CD4-positive, alpha-beta T cell treated with Interleukin-4 for 4 hours (primary cell): Measurements from ENCODE around the gene ARHGEF11.

Experiments
- DNase-seq: peaks from one replicate; pipeline ENCODE4 v3.0.0-alpha.2; 2020

The ARHGEF11 gene

DNA sequence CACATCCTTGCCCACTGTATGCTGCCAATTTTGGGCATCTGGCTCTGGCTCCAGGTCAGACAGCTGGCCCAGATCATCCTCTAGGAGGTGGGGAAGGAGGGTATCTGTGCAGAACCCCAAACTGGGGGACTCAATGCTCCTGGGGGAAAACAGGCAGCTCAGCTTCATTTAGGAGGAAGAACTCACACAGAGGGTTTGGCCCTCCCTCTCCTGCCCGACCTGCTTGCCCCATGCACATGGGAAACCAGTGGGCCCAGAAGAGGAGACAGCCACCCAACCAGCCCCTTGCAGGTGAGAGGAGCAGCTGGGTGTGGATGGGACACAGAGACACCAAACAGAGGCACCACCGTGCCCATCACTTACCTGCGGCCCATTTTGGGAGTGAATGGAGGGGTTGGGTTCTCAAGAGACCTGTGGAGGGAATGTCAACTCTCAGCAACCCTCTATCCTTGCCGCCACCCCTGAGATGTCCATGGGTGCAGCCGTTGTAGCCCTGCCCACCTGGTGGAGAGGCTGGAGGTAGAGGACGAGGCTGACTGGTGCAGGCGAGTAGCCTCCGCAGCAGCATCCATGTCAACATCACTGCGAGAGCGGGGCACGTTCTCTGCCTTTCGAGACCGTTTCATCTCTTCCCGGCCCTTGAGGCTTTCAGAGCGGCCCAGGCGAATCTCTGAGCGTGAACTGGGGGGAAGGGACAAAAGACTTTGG, 97.6 kb downstream of the ARHGEF11 start:
- DNase-seq, result no peak

DNA sequence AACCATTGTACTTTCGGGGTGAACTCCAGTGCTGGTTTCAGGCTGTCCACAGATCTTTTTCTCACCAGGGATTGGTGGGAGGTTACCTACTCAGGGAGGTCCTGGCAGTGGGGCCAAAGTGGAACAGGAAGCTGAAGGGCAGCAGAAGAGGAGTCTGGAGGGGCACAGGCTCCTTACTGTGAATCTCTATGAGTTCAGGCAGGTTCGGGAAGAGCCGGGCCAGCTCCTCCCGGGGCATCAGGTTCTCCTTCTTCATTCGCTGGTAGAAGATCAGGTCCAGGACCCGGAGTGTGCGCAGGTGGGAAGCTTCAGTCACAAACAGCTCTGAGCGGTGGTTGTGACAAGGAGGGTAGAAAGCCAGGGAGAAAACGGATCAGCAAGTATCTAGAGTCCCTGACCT, 98.4 kb downstream of the ARHGEF11 start:
- no peak for DNase-seq

DNA sequence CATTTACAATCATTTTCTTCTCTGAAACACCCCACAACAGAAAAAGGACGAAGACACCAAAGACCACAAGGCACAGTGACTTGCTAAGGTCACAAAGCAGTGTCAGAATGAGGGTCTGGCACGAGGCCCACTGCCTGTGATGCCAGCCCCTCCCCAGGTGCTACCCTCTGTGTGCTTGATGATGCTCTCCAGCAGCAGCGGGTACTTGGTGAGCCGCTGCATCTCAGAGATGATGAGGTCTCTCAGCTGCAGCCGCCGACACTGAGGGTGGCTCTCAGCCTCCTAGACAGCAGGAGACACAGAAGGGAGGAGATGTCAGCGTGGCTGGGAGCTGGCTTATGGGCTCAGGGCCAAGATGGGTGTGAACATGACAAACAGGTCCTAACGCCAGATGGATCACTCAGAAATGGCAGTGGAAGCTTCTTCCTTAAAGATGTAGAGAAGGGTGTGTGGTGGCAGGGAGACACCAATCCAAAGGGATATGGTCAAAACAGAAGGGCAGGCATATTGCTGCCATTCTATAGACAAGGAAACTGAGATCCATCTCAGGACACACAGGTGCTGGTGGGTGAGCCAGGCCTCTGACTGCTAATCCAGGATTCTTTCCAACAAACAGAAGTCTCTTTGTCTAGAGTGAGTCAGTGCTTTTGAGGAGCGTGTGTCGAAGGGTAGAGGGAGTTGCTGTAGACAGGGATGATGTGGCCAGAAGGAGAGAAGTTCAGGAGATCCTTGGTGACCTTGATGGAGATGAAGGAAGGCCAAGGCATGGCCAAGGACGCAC, 99.5 kb downstream of the ARHGEF11 start:
- DNase-seq, result no peak

DNA sequence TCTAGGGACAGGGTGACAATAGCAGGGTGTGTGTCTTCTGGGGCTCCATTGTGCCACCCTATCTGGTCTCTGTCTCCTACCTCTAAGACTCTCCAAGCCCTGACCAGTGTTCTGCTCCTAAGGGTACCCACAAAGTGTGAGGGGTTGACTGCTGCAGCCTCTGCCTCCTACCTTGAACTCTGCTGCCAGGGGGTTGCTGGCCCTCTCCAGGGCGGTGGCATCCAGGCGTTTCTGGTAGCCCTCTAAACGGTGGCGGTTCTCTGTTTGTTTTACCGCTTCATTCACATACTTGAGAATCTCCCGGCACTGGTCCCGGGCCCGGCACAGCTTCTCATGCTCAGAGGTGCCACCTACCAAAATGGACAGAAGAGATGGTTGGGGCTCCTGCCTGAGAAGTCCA, 100.7 kb downstream of the ARHGEF11 start:
- no peak for DNase-seq

DNA sequence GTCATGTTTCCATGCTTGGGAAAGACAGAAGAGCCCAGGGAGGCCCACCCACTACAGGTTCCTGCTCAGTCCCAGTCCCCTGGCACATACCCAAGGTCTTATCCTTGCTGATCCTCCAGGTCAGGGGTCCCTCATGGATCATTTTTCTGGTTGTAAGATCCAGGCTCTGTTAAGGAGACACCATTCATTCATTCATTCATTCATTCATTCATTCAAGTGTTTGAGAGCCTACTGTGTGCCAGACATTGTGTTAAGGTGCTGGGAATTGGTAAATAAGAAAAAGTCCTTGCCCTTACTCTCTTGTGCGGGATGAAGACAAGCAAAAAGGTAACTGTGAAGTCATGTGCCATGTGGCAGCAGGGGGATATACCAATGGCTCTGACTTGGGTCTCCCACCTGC, 101.3 kb downstream of the ARHGEF11 start:
- no peak for DNase-seq

DNA sequence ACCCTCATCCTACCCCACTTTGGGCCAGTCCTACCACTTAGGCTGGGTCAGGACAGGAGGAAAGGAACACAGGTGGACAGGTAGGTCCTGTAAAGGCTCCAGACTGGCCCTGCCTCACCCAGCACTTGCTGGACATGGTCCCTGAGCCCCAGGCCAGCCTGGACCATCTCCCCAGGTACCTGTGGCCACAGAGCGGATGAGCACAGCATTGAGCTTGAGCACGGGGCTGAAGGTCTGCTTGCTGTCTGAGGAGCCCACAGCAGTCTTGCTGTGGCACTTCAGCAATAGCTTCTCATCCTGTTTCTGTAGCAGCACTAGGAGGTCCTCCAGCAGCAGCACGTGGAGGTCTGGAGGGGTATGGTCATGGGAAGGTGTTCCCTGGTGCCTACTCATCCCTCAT, 101.8 kb downstream of the ARHGEF11 start:
- DNase-seq, result no peak

DNA sequence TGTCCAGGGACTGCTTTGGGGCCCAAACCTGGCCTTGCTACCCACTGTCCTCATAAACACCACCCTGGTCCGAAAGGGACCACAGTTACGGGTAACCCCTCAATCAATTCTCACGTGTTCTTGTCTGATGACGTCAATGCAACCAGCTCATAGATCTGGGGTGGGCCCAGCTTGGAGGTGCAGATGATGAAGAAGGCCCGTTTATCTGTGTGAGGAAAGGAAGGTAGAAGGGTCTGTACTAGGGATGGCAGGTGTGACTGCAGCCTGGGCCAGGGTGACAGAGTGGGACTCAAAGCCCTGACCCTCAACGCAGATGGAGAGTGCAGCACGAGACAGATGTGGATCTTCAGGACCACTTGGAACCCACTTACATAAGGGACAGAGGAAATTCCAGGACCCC, 103.0 kb downstream of the ARHGEF11 start:
- no peak for DNase-seq

DNA sequence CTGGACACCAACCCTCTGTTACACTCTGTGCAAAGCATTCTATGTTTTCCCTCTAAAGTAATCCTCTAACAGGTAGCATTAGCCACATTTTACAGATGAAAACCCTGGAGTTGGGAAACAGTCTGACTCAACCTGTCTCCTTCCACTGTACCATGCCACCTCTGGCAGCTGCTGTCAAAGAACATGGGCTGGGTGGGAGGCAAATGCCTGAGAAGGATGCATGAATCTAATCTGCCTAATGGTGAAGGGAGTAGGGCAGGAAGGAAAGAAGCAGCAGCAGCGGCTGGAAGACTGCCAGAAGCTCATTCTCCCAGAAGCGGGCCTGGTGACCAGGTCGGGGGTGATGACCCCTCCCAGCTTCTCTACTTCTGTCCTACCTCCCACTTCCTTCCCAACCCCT, 103.4 kb downstream of the ARHGEF11 start:
- DNase-seq, result no peak

DNA sequence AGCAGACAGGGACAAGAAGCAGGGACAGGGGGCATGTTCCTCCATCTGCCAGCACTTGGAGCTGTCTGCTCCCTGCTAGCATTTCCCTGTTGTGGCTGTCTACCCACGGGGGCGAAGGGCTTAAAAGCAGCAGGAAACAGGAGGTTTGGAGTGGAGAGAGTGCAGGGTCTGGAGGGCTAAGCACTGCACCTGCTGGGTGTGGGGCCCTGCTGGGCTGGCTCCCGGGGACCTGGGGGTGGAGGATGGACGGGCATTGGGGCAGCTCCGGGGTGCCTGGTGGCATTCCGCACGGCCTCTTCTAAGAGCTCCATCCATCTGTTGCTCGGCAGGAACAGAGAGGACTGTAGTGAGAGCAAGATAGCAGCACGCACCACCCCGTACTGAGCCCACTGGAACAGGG, 103.9 kb downstream of the ARHGEF11 start:
- no peak for DNase-seq

DNA sequence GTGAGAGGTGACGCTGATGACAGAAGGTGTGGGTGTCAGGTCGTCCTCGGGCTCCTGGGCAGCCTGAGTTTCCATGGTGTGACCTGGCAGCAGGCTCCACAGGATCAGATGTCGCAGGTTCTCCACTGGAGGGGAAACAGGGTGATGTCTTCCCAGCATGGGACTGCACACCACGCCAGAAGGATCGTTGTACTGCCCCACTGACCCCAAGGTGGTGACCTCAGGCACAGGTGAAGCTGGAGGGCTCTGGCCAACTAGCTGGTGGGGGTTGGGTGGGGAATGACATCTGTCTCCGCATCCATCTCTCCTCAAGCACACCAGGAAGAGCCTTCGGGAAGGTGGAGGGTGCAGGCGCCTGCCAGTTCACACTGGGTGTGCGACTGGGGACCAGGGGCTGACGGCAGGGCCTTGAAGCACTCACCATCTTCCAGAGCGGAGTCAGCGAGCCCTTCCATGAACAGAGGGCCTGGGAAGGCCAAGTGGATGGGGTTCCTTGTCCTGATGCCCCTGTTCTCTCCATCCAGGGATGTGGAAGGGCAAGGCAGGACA, 105.7 kb downstream of the ARHGEF11 start:
- DNase-seq, result no peak

DNA sequence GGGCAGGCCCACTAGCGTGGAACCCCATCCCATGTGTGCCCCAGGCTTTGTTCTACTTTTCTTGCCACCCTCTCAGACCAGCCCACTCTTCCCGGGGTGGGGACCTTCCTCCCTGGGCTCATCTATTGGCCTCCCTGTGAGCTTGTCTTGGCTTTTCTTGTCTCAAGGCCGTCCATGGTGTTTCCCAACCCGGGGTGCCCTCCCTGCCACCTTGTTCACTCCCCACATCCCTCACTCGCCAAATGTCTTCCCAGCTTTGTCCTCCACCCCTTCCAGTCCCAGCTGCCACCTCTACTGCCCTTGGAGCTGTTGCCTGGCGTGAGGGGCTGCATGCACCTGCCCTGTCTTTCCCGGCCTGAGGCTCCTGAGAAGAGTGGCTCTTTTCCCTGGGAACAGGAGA, 106.7 kb downstream of the ARHGEF11 start:
- DNase-seq, result no peak

DNA sequence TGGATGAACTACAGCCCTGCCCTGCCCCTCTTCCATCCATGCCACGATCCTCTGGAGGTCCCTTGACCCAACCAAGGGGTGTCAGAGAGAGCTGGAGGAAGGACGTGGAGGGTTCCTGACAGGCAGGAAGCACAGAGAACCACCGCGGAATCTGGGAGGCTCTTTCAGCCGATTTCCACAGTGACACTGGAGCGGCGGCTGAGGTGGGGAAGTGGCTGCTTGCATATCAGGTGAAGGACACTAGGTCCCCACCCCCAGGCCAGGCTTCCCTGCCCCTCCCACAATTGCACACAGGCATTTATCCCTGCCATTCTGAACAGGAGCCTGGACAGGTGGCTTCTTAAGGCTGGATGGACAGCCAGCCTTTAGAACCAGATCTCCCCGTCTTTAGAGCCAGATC, 107.7 kb downstream of the ARHGEF11 start:
- no peak for DNase-seq

DNA sequence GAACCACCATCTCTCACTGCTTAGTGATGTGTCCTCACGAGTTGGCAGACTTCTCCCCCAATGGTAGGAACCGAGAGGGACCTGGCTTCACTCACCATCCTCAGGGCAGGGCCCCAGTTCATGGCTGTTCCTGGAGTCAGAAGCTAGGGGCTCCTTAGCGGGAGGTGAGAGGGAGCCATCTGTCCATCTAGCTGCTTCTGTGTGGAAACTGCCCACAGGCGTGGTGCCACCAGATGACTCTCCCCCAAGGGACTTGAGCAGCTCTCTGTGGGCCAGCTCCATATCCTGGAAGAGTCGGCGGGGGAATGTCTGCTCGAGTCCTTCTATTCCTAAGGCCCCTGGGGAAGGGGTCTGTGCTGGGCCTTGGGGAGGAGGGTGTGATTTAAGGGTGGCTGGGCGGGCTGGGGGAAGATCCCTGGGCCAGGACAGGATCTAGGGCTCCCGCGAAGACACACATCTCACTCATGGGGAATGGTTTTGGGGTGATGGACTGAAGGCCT, 108.8 kb downstream of the ARHGEF11 start:
- DNase-seq, result no peak

DNA sequence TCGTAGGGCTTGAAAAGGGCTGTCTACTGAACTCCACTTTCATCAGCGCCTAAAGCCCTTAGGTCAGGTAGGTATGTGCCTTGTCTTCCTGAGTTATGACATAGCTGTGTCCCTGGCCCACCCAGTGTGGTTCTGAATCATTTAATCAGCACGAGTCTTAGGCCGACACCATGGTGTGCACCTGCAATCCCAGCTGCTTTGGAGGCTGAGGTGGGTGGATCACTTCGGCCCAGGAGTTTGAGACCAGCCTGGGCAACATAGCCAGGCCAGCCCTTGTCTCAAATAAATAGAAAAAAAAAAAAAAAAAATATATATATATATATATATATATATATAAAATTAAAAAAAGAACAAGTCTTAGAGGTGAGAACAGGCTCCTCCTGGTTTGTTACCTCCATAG, 109.4 kb downstream of the ARHGEF11 start:
- no peak for DNase-seq

DNA sequence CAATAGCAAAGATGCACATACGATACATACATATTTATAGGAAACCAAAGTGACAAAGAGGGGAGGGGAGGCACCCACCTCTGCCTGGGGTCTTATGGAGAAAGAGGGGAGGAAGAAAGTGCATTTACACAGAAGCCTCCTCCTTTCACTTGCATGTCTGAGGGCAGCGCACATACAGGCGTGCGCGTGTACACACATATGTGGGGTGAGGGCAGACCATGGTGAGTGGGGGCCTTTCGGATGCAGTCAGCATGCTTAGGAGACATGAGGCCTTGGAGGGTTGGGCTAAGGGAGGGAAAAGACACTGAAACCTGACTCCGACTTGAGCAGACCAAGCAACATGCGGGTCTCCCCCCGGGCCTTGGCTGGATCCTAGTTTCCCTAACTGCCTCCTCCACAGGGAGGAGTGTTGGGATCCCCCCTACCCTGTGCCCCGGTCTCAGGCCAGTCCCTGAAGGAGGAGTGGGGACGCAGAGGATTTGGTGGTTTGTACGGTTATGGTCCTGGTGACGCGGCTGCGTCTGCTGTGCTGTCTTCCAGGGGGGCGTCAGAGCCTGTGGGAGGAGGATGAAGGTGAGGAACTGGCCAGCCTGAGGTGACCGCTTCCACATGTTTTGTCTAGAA, 109.9 kb downstream of the ARHGEF11 start:
- DNase-seq, result no peak

DNA sequence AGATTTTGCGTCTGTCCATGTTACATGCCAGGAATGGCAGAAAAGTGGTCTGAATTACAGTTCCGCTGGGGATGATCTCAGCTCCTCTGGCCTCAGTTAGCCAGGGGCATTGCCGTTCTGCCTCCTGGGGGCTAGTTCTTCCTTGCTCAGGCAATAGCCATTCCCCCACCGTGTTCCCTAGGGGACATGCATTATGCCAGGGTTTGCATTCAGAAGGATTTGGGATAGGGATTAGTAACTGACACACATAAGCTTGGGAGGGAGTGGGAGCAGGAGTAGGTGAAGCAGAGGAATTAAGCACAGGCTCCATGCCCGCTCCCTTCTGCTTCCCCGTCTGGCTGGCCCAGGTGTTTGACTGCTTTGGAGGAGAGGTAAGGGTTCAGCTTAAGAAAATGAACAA, 112.4 kb downstream of the ARHGEF11 start:
- no peak for DNase-seq

DNA sequence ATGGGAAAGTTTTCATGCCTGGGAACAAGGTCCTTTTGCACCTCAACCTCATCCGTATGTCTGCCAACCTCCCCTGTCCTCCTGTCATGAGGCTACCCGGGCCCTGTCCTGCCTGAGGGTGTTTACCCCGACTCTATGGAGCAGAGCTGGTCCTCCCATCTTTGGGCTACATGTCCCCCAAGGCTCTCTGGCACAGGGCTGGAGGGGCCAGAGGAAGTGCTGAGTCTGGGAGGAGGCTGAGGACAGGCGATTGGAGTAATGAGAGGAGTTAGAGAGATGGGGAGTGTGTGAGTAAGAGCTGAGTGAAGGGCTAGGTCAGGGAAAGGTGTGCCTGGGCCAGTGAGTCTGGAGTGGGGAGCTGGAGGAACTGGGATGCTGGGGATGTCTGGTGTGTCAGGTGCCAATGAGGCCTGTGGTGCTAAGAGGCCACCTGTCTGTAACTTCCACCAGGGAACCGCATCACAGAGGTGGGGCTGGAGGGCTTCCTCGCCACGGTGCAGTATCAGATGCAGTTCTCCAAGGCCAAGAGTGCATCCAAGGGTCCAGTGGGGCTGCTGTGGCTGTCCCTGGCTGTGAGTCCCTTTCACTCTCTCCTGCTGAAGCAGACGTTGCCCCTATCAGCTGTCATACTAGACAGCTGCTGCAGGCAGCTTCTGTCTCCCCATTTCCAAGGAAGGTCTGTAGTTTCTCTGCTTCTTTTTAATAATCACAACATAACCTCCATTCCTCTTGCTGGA, 113.4 kb downstream of the ARHGEF11 start:
- DNase-seq, result no peak

DNA sequence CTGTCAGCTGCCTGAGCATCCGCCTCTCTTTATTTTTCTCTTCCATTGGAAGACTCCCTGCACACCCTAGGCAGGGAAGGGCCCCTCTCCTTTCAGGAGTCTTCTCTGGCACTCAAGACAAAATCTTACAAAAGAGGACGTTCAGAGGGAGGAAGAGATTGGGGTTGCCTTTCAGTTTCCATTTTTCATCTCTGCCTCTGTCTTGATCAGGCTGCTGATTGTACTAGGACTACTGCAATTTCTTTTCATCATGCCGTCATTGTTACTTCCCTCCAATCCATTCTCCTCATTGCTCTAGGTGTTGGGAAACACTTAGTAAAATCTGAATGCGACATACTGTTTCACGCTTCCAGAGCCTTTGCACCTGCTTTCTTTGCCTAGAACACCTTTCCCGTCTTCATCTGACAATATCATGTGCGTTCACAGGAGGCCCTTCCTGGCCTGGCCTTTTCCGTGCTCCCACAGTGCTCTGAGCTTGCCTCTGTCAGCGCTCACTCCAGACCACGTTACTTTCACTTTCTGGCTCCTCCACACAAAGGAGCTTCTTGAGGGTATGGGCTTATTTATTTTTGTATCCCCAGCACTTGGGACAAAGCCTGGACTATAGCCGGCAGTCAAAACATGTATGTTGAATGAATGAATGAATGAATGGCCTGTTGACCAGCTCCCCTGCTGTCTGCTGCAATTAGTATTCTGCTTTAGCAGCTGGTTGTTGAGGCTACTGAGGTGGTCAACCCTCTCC, 114.2 kb downstream of the ARHGEF11 start:
- no peak for DNase-seq

DNA sequence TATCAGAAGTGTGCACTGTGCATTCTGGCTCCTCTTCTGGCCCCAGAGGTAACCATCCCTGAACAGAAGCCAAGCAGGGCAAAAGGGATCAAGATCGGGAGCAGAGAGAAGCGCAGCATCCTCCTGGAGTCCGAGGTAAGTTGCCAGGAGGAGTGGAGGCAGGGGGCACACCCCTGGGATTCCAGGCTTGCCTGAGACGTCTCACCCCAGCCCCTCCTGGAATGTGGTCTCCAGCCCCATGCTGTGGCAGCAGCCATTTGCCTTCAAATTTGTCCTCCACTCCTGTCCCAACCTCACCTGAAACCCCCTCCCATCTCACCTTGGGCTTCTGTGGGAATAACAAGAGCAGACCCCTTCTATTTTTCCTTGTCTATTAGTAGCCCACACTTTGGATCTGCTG, 115.1 kb downstream of the ARHGEF11 start:
- DNase-seq, result no peak

DNA sequence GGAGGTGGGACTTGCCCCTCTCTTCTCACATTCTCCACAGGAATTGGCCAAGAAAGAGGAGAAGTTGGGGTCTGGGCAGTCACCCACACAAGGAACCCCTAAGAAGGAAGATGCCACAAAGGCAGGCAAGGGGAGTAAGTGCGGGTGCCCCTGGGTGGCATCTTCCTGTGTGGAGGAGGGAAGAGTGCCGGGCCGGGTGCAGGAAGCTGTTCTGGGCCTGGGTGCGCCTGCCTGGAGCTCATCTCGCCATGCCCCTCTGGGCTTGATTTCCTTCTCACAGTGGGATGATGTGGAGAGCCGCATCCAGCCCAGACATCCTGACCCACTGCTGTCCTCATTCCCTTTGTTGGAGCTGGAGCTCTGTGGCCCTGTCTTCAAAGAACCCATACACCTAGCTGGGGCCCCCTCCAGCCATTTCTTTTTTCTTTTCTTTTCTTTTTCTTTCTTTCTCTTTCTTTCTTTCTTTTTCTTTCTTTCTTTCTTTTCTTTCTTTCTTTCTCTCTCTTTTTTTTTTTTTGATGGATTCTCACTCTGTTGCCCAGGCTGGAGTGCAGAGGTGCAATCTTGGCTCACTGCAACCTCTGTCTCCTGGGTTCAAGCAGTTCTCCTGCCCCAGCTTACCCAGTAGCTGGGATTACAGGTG, 115.8 kb downstream of the ARHGEF11 start:
- DNase-seq, result no peak

DNA sequence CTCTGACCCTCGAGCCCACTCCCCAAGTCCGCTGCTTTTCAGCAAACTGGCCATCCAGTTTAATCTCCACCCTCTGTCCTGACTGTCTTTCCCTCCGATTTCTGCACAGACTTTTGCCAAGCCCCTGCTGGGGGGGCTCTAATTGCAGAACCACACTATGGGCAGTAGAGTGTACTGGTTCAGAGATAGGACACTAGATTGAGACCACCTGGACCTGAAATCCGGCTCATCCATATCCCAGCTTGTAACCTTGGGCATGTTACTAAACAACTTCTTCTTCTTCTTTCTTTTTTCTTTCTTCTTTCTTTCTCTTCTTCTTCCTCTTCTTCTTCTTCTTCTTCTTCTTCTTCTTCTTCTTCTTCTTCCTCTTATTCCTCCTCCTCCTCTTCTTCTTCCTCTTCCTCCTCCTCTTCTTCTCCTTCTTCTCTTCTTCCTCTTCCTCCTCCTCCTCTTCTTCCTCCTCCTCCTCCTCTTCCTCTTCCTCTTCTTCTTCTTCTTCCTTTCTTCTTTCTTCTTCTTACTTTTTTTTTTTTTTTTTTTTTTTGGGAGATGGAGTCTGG, 117.4 kb downstream of the ARHGEF11 start:
- no peak for DNase-seq
